ENCODE measurements around the gene SLC25A33.
"Not testable (repeated sequence)": the region's sequence is repeated elsewhere in the genome, so short reads cannot be mapped to it uniquely, and the experiment has no call there.

The SLC25A33 gene

GRCh38 chr1:9539165-9539828 lies at the start of gene SLC25A33:
Gene SLC25A33 (plus strand): TSS chr1:9539465. CDS start chr1:9539692, 227 bp downstream.
- peak; percentile 95 for DNase-seq (ENCODE audit: low read depth)

DNA sequence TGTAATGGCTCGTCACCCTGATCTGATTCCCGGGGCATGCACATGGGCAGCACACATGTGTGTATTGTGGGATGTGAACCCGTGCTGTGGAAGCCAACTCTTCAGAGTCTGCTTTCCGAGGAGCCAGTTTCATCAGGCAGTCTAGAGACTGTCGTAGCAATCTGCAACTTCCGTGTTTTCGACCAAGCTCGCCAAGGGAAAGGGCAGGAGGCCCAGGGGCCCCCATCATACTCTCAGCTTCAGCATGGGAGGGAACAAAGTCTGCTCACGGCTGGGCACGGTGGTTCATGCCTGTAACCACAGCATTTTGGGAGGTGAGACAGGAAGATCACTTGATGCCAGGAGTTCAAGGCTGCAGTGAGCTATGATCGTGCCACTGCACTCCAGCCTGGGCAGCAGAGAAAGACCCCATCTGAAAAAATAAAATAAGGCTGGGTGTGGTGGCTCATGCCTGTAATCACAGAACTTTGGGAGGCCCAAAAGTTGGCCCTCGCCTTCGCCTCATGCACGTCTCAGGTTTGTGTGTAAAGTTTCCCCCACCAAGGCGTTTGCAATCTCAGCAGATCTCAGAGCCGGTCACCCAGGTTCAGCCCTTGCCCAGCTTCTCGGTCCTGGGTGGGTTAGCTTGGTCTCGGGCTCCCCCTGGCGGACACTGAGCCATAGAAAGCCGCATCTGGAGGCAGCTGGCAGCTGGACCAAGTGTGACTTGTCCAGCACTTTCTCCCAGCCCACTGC lies 48.5 kb upstream of the SLC25A33 start:
- peak; percentile 45 for DNase-seq (ENCODE audit: low read depth)

DNA sequence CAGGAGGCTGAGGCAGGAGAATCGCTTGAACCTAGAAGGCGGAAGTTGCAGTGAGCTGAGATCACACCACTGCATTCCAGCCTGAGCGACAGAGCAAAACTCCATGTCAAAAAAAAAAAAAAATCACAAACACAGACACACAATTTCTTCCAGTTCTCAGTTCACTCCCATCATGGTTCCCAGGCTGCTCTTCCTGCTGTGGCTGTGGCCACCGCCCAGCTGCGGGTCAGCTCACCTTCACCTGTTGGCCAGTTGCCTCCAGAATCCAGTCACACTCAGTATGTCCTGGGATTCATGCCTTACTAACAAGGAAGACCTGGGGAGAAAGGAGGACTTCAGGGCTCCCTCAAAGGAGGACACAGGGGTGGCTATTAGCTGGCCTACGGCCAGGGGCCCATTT lies 45.9 kb upstream of the SLC25A33 start:
- DNase-seq (ENCODE audit: low read depth): no peak

- no peak for DNase-seq (ENCODE audit: low read depth)
These were observed 44.1 kb upstream of the SLC25A33 start for GRCh38 chr1:9494936-9495758.

GRCh38 chr1:9495854-9496374 lies 43.4 kb upstream of the SLC25A33 start:
- DNase-seq (ENCODE audit: low read depth): no peak

DNA sequence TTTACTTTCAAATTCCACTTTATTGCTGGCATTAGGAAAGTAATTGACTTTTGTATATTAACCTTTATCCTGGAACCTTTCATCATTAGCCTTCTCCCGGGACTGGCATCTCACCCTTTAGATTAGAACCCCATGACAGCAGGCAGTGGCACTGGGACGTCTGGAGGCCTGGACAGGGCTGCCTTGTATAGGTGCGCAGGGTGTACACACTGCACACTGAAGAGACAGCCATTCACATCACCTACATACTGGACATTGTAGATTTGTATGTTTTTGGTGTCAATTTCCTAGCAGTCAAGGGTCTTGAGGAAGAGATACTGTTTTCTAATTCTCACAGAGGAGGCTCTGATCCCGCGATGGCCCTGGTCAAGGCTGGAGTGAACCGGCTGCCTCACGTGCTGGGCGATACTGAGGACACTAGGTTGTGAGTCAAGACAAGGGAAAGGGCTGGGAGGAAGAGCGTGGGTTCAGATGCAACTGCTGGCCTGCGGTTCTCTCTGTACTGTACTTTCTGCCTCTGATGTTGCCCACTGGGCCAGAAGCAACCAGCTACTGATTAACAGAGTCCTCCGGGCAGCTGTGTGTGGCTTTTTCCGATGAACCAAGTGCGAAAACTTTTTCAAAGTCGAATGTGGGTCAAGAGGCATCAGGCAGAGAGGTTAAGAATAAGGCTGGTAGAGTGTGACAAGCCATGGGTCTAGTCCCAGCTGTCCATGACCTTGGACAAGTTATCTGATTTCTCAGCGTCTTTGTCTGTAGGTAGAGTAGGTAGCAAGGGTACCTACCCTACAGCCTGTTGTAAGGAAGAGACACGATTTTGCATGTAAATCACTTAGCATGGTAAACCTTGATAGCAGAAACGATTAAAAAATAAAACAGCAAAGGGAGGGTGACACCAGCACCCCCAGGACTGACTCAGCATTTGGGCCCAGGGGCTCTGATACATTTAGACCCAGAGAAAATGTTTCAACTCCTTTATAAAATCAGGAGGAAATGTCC lies 38.2 kb upstream of the SLC25A33 start:
- DNase-seq (ENCODE audit: low read depth): no peak

- DNase-seq (ENCODE audit: low read depth): no peak
These were observed 36.1 kb upstream of the SLC25A33 start for GRCh38 chr1:9503001-9503675.

- no peak for DNase-seq (ENCODE audit: low read depth)
These were observed 34.1 kb upstream of the SLC25A33 start for GRCh38 chr1:9505143-9505542.

- DNase-seq (ENCODE audit: low read depth): no peak
These were observed 32.4 kb upstream of the SLC25A33 start for GRCh38 chr1:9506901-9507300.

DNA sequence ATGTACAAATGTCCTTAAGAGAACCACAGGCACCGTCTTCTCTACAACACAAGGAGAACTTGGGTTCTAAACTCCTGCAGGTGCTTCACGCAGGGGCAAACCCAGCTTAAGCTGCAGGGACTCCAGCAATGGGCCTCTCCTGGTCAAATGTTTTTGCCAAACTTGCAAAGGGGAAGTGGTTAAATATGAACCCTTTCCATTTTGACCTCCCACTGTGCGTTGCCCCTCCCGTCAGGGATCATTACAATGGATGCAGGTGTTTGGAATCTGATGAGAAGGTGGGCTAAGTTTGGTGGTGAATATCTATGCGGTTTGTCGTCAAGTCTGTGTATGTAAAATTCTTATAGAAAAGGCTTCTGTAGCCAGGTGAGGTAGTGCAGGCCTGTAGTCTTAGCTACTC lies 29.1 kb upstream of the SLC25A33 start:
- no peak for DNase-seq (ENCODE audit: low read depth)

DNA sequence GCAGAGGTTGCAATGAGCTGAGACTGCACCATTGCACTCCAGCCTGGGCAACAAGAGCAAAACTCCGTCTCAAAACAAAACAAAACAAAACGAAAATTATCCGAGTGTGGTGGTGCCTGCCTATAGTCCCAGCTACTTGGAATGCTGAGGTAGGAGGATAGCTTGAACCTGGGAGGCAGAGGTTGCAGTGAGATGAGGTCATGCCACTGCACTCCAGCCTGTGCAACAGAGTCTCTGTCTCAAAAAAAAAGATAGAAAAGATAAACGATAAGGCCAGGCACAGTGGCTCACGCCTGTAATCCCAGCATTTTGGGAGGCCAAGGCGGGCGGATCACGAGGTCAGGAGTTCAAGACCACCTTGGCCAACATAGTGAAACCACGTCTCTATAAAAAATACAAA lies 23.7 kb upstream of the SLC25A33 start:
- DNase-seq (ENCODE audit: low read depth): not testable (repeated sequence)

GRCh38 chr1:9518454-9518998 lies 20.7 kb upstream of the SLC25A33 start:
- no peak for DNase-seq (ENCODE audit: low read depth)

DNA sequence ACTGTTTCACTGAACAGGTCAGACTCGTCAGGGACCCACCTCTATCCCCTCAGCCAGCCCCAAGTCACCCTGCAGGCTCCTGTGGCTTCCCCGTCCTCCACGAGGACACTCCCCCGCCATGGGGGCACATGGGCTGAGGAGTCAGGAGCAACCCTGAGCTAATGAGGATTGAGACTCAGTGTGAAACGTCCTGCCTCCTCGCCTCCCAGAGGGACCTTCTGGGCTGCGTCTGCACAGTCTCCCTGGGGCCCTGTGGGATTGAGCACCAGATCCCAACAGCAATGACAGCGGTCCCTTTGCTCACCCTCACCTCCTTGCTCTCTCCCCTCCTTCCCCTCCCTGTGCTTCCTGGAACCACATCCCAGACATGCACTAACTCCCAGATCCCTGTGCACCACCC lies 18.9 kb upstream of the SLC25A33 start:
- no peak for DNase-seq (ENCODE audit: low read depth)

DNA sequence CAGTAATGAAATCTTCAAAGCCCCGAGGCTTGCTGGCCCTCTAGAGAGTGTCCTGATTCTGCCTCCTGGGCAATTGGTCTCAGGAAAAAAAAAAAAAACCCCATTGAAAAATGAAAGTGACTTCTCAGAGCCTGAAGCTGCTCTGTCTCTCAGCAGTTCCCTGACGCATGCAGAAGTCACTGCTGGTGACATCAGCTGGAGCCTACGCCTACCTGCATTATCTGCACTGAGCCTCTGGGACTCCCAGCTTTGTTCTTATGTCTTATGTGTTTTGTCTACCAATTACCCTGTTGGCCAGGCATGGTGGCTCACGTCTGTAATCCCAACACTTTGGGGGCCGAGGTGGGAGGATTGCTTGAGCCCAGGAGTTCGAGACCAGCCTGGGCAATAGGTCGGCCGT lies 10.1 kb upstream of the SLC25A33 start:
- no peak for DNase-seq (ENCODE audit: low read depth)

GRCh38 chr1:9530320-9530719 lies 8.9 kb upstream of the SLC25A33 start:
- no peak for DNase-seq (ENCODE audit: low read depth)

- no peak for DNase-seq (ENCODE audit: low read depth)
These were observed 4.3 kb upstream of the SLC25A33 start for GRCh38 chr1:9534953-9535352.

GRCh38 chr1:9536301-9536700 lies 3.0 kb upstream of the SLC25A33 start:
- DNase-seq (ENCODE audit: low read depth): no peak

- no peak for DNase-seq (ENCODE audit: low read depth)
These were observed 1.2 kb upstream of the SLC25A33 start for GRCh38 chr1:9537863-9538668.

DNA sequence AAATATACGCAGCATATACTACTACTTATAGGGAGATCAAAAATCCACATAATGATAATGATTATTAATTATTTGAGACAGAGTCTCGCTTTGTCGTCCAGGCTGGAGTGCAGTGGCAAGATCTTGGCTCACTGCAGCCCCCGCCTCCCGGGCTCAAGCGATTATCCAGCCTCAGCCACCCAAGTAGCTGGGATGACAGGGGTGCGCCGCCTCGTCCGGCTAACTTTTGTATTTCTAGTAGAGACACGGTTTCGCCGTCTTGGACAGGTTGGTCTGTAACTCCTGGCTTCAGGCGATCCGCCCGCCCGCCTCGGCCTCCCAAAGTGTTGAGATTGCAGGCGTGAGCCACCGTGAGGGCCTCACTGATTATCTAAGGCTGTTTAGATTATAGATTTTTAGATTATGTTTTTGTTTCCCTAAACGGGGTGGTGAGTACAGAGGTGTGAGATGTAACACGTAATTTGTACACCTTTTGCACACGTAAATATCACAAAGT lies 548 bp upstream of the SLC25A33 start:
- no peak for DNase-seq (ENCODE audit: low read depth)
